Nephron progenitor cell (in vitro differentiated cells): ENCODE results near the gene PCP4L1.
"Not testable (repeated sequence)": the region's sequence is repeated elsewhere in the genome, so short reads cannot be mapped to it uniquely, and the experiment has no call there.

ENCODE experiments used
- DNase-seq: peaks from one replicate; pipeline ENCODE4 v3.0.0; 2021
- H3K27ac Mint-ChIP-seq: 2 replicates; pipeline ENCODE4 v1.8.0; 2021; ENCODE audit warnings: mild to moderate bottlenecking, moderate library complexity, mixed read lengths
- H3K27me3 Mint-ChIP-seq: 2 replicates; pipeline ENCODE4 v1.8.0; 2021; ENCODE audit warnings: mild to moderate bottlenecking, low read depth, mixed read lengths; ENCODE audit not compliant: poor library complexity
- H3K36me3 Mint-ChIP-seq: 2 replicates; pipeline ENCODE4 v1.8.0; 2021; ENCODE audit warnings: low read depth, mixed read lengths
- H3K4me1 Mint-ChIP-seq: 2 replicates; pipeline ENCODE4 v1.8.0; 2021; ENCODE audit warnings: mixed read lengths
- H3K4me3 Mint-ChIP-seq: 2 replicates; pipeline ENCODE4 v1.8.0; 2021; ENCODE audit warnings: mild to moderate bottlenecking, moderate library complexity, mixed read lengths
- H3K9me3 Mint-ChIP-seq: 2 replicates; pipeline ENCODE4 v1.8.0; 2021; ENCODE audit warnings: mild to moderate bottlenecking, moderate library complexity, mixed read lengths
- CTCF ChIP-seq: fragments of 200-600 bp; sonication (generic); IDR thresholded peaks from 2 replicates; pipeline ENCODE4 v1.5.0; 2021; ENCODE audit warnings: antibody characterized with exemption

Gene PCP4L1

GRCh38 chr1:161250829-161251228, 7.7 kb upstream of the PCP4L1 start:
- no peaks in the 10 kb centered on the region for H3K4me1 Mint-ChIP-seq
- no peak for DNase-seq
- peaks cover 17% of the 10 kb centered on the region for H3K9me3 Mint-ChIP-seq
- peaks cover 30% of the 10 kb centered on the region for H3K27me3 Mint-ChIP-seq
- H3K4me3 Mint-ChIP-seq = no peak overlapping the region
- no peak for TF ChIP-seq CTCF
- no peaks in the 10 kb centered on the region for H3K36me3 Mint-ChIP-seq
- no peak overlapping the region for H3K27ac Mint-ChIP-seq

- TF ChIP-seq CTCF = no peak
- Mint-ChIP-seq H3K4me1 (no peaks in the 10 kb centered on the region), H3K4me3 (no peak overlapping the region), H3K9me3 (peaks cover 24% of the 10 kb centered on the region), H3K36me3 (no peaks in the 10 kb centered on the region), H3K27ac (no peak overlapping the region), H3K27me3 (peaks cover 31% of the 10 kb centered on the region)
- DNase-seq = no peak
These were observed 7.0 kb upstream of the PCP4L1 start for GRCh38 chr1:161251579-161251978.

- H3K4me3 Mint-ChIP-seq, DNase-seq, H3K27ac Mint-ChIP-seq: not testable (repeated sequence)
- Mint-ChIP-seq H3K4me1 (peaks cover 18% of the 10 kb centered on the region), H3K27me3 (peaks cover 65% of the 10 kb centered on the region), H3K36me3 (peaks cover 16% of the 10 kb centered on the region), H3K9me3 (peaks cover 42% of the 10 kb centered on the region)
These were observed 3.2 kb upstream of the PCP4L1 start for GRCh38 chr1:161255302-161255701.

- peaks cover 26% of the 10 kb centered on the region for H3K4me1 Mint-ChIP-seq
- H3K27ac Mint-ChIP-seq, DNase-seq, H3K4me3 Mint-ChIP-seq: not testable (repeated sequence)
- H3K36me3 Mint-ChIP-seq = peaks cover 16% of the 10 kb centered on the region
- H3K27me3 Mint-ChIP-seq = peaks cover 72% of the 10 kb centered on the region
- peaks cover 41% of the 10 kb centered on the region for H3K9me3 Mint-ChIP-seq
These were observed 2.5 kb upstream of the PCP4L1 start for GRCh38 chr1:161255955-161256520.

- not testable (repeated sequence) for H3K27ac Mint-ChIP-seq, DNase-seq, H3K4me3 Mint-ChIP-seq
- Mint-ChIP-seq H3K36me3 (peaks cover 16% of the 10 kb centered on the region), H3K4me1 (peaks cover 35% of the 10 kb centered on the region), H3K27me3 (peaks cover 74% of the 10 kb centered on the region), H3K9me3 (peaks cover 41% of the 10 kb centered on the region)
These were observed 1.4 kb upstream of the PCP4L1 start for GRCh38 chr1:161257109-161257508.

GRCh38 chr1:161259345-161259702, 779 bp downstream of the PCP4L1 start:
- Mint-ChIP-seq H3K4me3 (peak overlapping the region; percentile 71), H3K4me1 (peaks cover 35% of the 10 kb centered on the region), H3K9me3 (peaks cover 41% of the 10 kb centered on the region), H3K36me3 (peaks cover 16% of the 10 kb centered on the region), H3K27me3 (peaks cover 76% of the 10 kb centered on the region), H3K27ac (no peak overlapping the region)
- no peak for TF ChIP-seq CTCF
- DNase-seq = no peak

GRCh38 chr1:161259765-161260164, 1.2 kb downstream of the PCP4L1 start:
- Mint-ChIP-seq H3K27ac (no peak overlapping the region), H3K36me3 (peaks cover 16% of the 10 kb centered on the region), H3K27me3 (peaks cover 79% of the 10 kb centered on the region), H3K9me3 (peaks cover 41% of the 10 kb centered on the region), H3K4me3 (peak overlapping the region; percentile 71), H3K4me1 (peaks cover 35% of the 10 kb centered on the region)
- DNase-seq = no peak
- no peak for TF ChIP-seq CTCF
